GM12878 (cell line): Measurements from ENCODE around the gene SGSH. TPM values are rescaled to one million over a fixed set of nuclear protein-coding genes. Genes with fewer than 3 reads are reported as not detected.
"Not testable (repeated sequence)": the region's sequence is repeated elsewhere in the genome, so short reads cannot be mapped to it uniquely, and the experiment has no call there.

Experiments used
- ATAC-seq: fragments of 200-7000 bp; cut with Tn5 transposase; 3 replicates; pipeline ENCODE4 v1.9.1; 2020; ENCODE audit warnings: mild to moderate bottlenecking, moderate library complexity
- BruUV-seq: library from RNA; stranded (reverse); fragments of 400-500 nt; replicated peaks from 2 replicates; lab custom pipeline; 2021; lab: Mats Ljungman, UMichigan
- CTCF ChIA-PET: fragments of 300-600 bp; sonication (Branson Sonifier 250); formaldehyde crosslinking; extraction: SDS; loops from one replicate; lab custom pipeline; 2021; ENCODE audit warnings: inconsistent platforms; lab: Yijun Ruan, JAX
- POLR2A ChIA-PET: fragments of 350-600 bp; formaldehyde crosslinking; extraction: SDS; loops from one replicate; lab custom pipeline; 2021; ENCODE audit warnings: inconsistent platforms; lab: Charles Lee
- RAD21 ChIA-PET: fragments of 300-600 bp; sonication (Branson Sonifier 250); formaldehyde crosslinking; loops from one replicate; lab custom pipeline; 2023; ENCODE audit warnings: antibody characterized with exemption; ENCODE audit not compliant: unreplicated experiment; lab: Charles Lee
- SMC1A ChIA-PET: fragments of 300-600 bp; sonication (Branson Sonifier 250); formaldehyde crosslinking; loops from one replicate; lab custom pipeline; 2023; ENCODE audit not compliant: unreplicated experiment, uncharacterized antibody; lab: Charles Lee
- DNase-seq: peaks from one replicate; pipeline ENCODE4 v3.0.0-alpha.2; 2011; ENCODE audit warnings: low read depth, low spot score
- FAIRE-seq: peaks from 3 replicates; lab custom pipeline; 2011; peaks lifted over from hg19 to GRCh38; lab: Jason Lieb, UNC
- H2AFZ ChIP-seq: 2 replicates; pipeline ENCODE4 v1.6.0; 2011; ENCODE audit warnings: low read depth, low read length, control low read depth; ENCODE audit not compliant: control insufficient read depth
- H3K27ac ChIP-seq: 2 replicates; pipeline ENCODE4 v1.5.1; 2011; ENCODE audit warnings: control low read depth; ENCODE audit not compliant: control insufficient read depth, insufficient read depth
- H3K27me3 ChIP-seq, 2 experiments: replicated peaks in 1 of 2; 2 replicates each; pipeline versions ENCODE4 v1.6.0 to v1.6.1; 2011; ENCODE audit warnings: low read length in 1 of 2; ENCODE audit not compliant: control insufficient read depth in 2 of 2, insufficient read depth in 2 of 2
- H3K36me3 ChIP-seq, 2 experiments: 2 replicates each; pipeline ENCODE4 v1.5.1; 2011; ENCODE audit warnings: low read length in 1 of 2; ENCODE audit not compliant: control insufficient read depth in 2 of 2, insufficient read depth in 2 of 2
- H3K4me1 ChIP-seq: 2 replicates; pipeline ENCODE4 v1.6.1; 2011; ENCODE audit warnings: mild to moderate bottlenecking, low read length, moderate library complexity, mixed read lengths; ENCODE audit not compliant: control insufficient read depth, insufficient read depth
- H3K4me2 ChIP-seq: 2 replicates; pipeline ENCODE4 v1.6.0; 2011; ENCODE audit warnings: control low read depth; ENCODE audit not compliant: control insufficient read depth, insufficient read depth
- H3K4me3 ChIP-seq: fragments of 200-600 bp; sonication (generic); 2 replicates; pipeline ENCODE4 v1.5.1; 2016
- H3K79me2 ChIP-seq: 2 replicates; pipeline ENCODE4 v1.6.0; 2011; ENCODE audit warnings: low read length; ENCODE audit not compliant: control insufficient read depth, insufficient read depth
- H3K9ac ChIP-seq: 2 replicates; pipeline ENCODE4 v1.8.0; 2011; ENCODE audit warnings: low read length, control low read depth, mixed read lengths; ENCODE audit not compliant: control insufficient read depth, insufficient read depth
- H3K9me3 ChIP-seq: replicated peaks from 3 replicates; pipeline ENCODE4 v1.5.1; 2011; ENCODE audit warnings: mild to moderate bottlenecking, low read length; ENCODE audit not compliant: control insufficient read depth, insufficient read depth
- H4K20me1 ChIP-seq: 2 replicates; pipeline ENCODE4 v1.6.0; 2011; ENCODE audit not compliant: control insufficient read depth, insufficient read depth
- CTCF ChIP-seq, 3 experiments: IDR thresholded peaks in 2 of 3; conservative IDR thresholded peaks in 1 of 3; 2 replicates each; pipeline ENCODE4 v1.5.1; 2011; ENCODE audit warnings: low read depth in 3 of 3, low read length in 3 of 3, mild to moderate bottlenecking in 3 of 3, control low read depth in 2 of 3, moderate library complexity in 2 of 3, inconsistent platforms in 1 of 3, mixed read lengths in 1 of 3; ENCODE audit not compliant: control insufficient read depth in 2 of 3, insufficient read depth in 1 of 3; ENCODE audit errors: extremely low read depth in 1 of 3
- E4F1 ChIP-seq: fragments of 450-650 bp; IDR thresholded peaks from 2 replicates; pipeline ENCODE4 v1.6.1; 2018; ENCODE audit warnings: borderline replicate concordance, mild to moderate bottlenecking; ENCODE audit not compliant: partially characterized antibody
- MYC ChIP-seq: IDR thresholded peaks from 2 replicates; pipeline ENCODE4 v1.6.1; 2011; ENCODE audit warnings: mild to moderate bottlenecking, low read length, moderate library complexity, inconsistent platforms; ENCODE audit not compliant: insufficient read depth, insufficient replicate concordance, insufficient read length, severe bottlenecking
- NR2C2 ChIP-seq: IDR thresholded peaks from 2 replicates; pipeline ENCODE4 v1.6.1; 2011; ENCODE audit warnings: borderline replicate concordance, low read depth; ENCODE audit not compliant: control insufficient read depth, insufficient read length
- USF1 ChIP-seq: IDR thresholded peaks from 2 replicates; pipeline ENCODE4 v1.6.1; 2011; ENCODE audit warnings: borderline replicate concordance, low read depth, mild to moderate bottlenecking, moderate library complexity, mixed read lengths, low read length; ENCODE audit not compliant: insufficient read depth; ENCODE audit errors: extremely low read length
- ZNF274 ChIP-seq: IDR thresholded peaks from one replicate; pipeline ENCODE4 v1.8.0; 2011; ENCODE audit not compliant: insufficient read length, insufficient read depth
- whole genome bisulfite sequencing: methylation state at CpG from one replicate; pipeline ENCODE4 v1.1.6; 2016; ENCODE audit warnings: low lambda C conversion rate; ENCODE audit not compliant: insufficient replicate concordance, insufficient coverage; ENCODE audit errors: missing lambda C conversion rate; 5-methylcytosine and 5-hydroxymethylcytosine counted together
- in situ Hi-C: fragments of 300-500 bp; cut with MboI; formaldehyde crosslinking; loops from 9 replicates; pipeline ENCODE4 v1.14.3; 2018; ENCODE audit warnings: mixed read lengths
- intact Hi-C: fragments of 100-400 bp; cut with micrococcal nuclease; formaldehyde crosslinking; loops from one replicate; pipeline ENCODE4 v1.14.2; 2022; ENCODE audit not compliant: unreplicated experiment
- polyA plus RNA-seq, 11 experiments: library from polyadenylated mRNA; depleted of rRNA in 4 of 11; unstranded in 6 of 11; stranded (reverse) in 5 of 11; fragments of >200 nt; fragmentation: Nextera tagmentation in 4 of 11; fragmentation: Illumina TruSeq in 1 of 11; extraction: Ambion mirVana in 4 of 11; extraction: Trizol in 1 of 11; gene quantifications; 1 replicate in 1 of 11; 2 replicates in 10 of 11; pipeline versions ENCODE4 v1.2.1 to v1.2.3, GENCODE V29; 2011 to 2016; ENCODE audit warnings: inconsistent platforms in 2 of 11, missing spikeins in 2 of 11, low read depth in 1 of 11
- total RNA-seq, 4 experiments: library from RNA; depleted of rRNA in 3 of 4; stranded (reverse); fragments of >200 nt in 3 of 4; fragmentation: Illumina TruSeq in 1 of 4; extraction: Trizol in 1 of 4; gene quantifications; 2 replicates each; pipeline versions ENCODE4 v1.2.1 to v1.2.3, GENCODE V29; 2013 to 2021

Gene SGSH
- total and polyA plus RNA-seq, 10 of the 15 experiments (the other 5 are each of a cell fraction or from before 2014, with no cell fraction given): 0.13 to 17.2 (median 6.0) TPM

- in situ Hi-C loops, H3K4me3 ChIP-seq: not testable (repeated sequence)
These were observed 24.3 kb upstream of the SGSH start for GRCh38 chr17:80244448-80244847.

GRCh38 chr17:80243526-80244433 lies 23.6 kb upstream of the SGSH start:
- Histone ChIP-seq H3K36me3 (no peaks in the 10 kb centered on the region), H4K20me1 (no peaks in the 10 kb centered on the region), H3K4me3 (no peak overlapping the region), H2AFZ (no peak overlapping the region), H3K9me3 (no peaks in the 10 kb centered on the region), H3K4me1 (no peaks in the 10 kb centered on the region), H3K4me2 (no peak overlapping the region), H3K27me3 (no peaks in the 10 kb centered on the region), H3K79me2 (no peaks in the 10 kb centered on the region), H3K9ac (no peak overlapping the region), H3K27ac (no peak overlapping the region)
- 60% methylated on average over 26 of the region's 26 CpGs for WGBS
- in situ Hi-C loops: no loop called here
- RAD21 ChIA-PET: no interaction called here
- DNase-seq (no peak), ATAC-seq (no peak), FAIRE-seq (no peak)
- CTCF ChIA-PET: no interaction called here
- SMC1A ChIA-PET: no interaction called here
- BruUV-seq: no TSS peak
- POLR2A ChIA-PET: interaction anchor here (0.5 kb wide), 1 partner anchor 67 kb away, joined by 4 read pairs; no protein-coding TSS in a partner anchor
- intact Hi-C loops: no loop called here
- TF ChIP-seq USF1 (no peak), CTCF (IDR thresholded peaks at IDR 0.05 in 2 of 3, conservative IDR thresholded peaks at IDR 0.05 in 1 of 3; ENCODE audit: control insufficient read depth in 2 of 3, extremely low read depth in 1 of 3, insufficient read depth in 1 of 3, low read depth in 3 of 3, low read length in 3 of 3) (no peak), E4F1 (no peak), NR2C2 (no peak), MYC (no peak), ZNF274 (no peak)

More at GRCh38 chr17:80244448-80244847, 24.3 kb upstream of the SGSH start:
- H3K9me3 ChIP-seq, H3K4me2 ChIP-seq, H3K27me3 ChIP-seq, CTCF ChIA-PET, SMC1A ChIA-PET, H3K9ac ChIP-seq, H4K20me1 ChIP-seq, H3K36me3 ChIP-seq, H2AFZ ChIP-seq, FAIRE-seq, BruUV-seq, POLR2A ChIA-PET, H3K27ac ChIP-seq, H3K4me1 ChIP-seq, RAD21 ChIA-PET, intact Hi-C loops, DNase-seq, ATAC-seq, H3K79me2 ChIP-seq: not testable (repeated sequence)
- WGBS: 59% methylated on average over 6 of the region's 6 CpGs
